SW480 (cell line): Measurements from ENCODE around the gene DMRT2.
A peak's percentile ranks its signal among the peaks of the same experiment; 100 is the strongest.

ENCODE experiments used
- DNase-seq: peaks from one replicate; pipeline ENCODE4 v3.0.0-alpha.2; 2016; ENCODE audit warnings: low spot score

The DMRT2 gene

DNA sequence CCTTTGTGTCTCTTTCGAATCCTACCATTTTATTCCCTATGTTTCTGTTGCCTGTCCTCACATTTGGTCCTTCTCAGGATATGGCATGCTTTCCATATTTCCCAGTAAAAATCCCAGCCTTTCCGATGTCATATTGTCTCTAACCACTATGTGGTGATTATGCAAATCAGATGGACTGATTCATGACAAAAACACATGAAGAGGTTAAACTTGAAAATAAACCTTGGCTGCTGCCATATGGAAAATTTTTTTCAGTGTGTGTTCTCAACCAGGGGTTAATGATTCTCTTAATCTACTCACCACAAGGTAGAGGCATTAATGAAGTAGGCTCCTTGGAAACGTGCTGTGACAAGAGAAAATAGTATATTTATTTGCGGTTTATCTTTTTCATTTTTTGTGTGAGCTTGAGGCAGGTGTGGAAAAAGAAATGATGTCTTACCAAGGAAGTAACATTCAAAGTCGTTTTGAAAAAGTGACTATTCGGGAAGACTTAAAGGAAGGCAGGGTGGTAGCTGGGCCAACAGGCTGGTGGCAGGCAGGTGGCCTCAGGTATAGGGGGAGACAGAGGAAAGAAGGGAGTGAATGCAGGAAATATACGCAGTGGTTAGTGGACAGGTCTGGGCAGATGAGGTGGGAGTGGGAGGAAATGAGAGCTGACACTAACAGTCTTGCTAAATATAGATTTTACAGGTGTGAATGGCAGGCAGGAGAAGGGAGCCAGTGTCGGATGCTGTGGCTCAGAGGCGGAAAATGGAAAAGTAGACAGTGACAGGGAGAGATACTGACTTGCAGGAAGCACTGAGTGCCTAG lies 46.2 kb downstream of the DMRT2 start:
- no peak for DNase-seq

DNA sequence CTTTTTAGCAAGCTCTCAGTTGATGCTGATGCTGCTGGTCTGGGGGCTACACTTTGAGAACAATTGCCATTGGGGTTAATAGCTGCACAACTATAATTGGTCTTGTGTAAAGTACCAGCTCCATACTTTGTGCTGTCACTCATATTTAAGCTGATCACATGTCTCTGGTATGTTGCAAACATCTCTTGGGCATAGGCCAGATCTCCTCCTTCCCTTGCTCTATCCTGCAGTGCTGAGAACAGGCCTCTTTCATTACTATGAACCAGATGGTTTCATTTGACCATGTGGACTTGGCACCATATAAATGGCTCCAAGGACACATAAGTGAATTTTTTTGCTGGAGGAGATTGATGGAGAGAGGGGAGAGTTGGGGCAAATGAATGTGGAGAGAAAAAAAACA lies 48.4 kb downstream of the DMRT2 start:
- no peak for DNase-seq

DNA sequence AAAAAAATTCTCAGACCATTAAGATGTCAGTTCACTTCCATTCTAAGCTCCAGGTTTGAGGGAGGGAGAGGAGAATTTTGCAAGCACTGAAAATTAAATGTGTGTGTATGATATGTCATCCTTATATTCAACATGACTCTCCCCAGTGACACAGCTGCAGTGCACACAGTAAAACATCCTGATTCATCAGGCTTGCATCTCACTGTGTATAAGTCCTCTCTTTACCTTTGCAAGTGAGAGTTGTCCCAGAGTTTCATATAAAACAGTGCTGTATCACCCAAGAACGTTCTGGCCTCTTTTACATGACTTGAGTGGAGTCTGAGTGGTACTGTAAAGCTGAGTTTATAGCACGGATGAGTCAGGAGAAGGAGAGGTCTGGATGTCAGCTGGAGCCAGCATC lies 50.0 kb downstream of the DMRT2 start:
- no peak for DNase-seq

DNA sequence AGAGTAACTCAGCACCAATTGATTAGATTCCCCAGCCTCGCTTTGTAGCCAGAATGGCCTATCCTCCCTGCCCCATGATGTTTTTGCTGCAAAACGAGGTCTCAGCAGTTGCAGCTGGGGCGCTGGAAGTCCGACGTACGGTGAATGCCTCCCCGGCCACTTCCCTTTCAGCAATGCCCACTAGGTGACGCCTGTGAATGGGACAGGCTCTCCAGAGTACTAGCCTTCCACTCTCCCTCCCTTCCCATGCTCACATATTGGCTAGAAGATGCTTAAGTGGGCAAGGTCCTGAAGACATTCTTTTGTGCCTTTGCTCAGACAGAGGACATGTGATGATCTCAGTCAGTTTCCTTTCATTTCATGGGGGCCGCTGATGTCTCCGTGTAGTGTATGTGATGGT lies 50.8 kb downstream of the DMRT2 start:
- DNase-seq, result peak; percentile 61

DNA sequence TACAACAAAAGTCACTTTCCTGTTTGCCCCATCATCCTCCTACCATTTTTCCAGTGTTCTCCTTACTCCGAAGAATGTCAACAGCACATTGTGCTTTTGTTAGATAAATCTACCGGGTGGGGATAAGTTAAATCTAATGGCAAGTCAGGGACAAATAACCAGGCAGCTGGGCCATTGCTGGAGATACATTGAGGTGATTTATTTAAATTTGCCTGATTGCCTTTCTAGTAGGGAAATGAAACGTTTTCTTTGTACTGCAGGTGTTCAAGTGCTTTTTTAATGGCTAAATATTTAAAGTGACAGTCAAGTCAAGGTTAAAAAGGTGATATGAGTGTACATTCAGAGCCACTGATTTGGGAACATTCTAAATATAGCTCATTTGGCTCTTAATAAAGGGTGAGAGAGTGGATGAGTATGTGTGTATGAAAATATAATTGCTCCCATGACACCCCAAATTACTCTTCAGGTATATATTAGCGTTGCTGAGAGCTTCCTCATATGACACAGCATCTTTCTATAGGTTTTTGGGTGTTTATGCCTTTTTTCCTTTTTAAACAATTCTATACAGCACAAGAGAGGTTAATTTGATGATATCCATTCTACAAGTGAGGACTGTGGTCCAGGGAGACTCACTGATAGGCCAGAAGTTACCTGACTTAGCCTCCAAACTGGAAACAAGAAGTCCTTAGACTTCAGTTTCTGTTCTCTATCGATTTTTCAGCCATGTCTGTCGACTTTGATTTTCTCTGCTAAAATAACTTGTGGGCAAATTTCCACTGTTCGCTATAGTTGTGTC lies 51.9 kb downstream of the DMRT2 start:
- no peak for DNase-seq

DNA sequence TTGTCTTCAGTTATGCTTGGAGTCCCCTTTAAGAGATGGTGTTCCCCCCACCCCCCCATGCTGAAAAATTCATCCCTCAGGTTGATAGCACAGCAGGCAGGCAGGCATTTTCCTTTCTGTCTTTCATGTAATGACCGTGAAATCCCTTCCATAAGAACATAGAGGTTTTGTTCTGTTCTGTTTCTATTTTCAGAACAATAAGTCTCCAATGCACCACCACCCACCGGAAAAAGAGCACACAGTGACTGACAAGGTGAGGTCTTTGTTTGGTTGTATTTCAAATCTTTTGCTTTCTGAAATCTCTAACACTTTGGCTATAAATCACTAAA lies 52.4 kb downstream of the DMRT2 start:
- DNase-seq, result no peak
